Right atrium auricular region (tissue), 2 donors: ENCODE results near the gene RBM12. TPM values are rescaled to one million over a fixed set of nuclear protein-coding genes. Genes with fewer than 3 reads are reported as not detected.

Source experiments
- DNase-seq: peaks from one replicate; pipeline ENCODE4 v3.0.0-alpha.2; 2019; ENCODE audit warnings: low spot score
- H3K27ac ChIP-seq, 2 donors: fragments of 200-600 bp; sonication (generic); 1 replicate in 1 of 2; 2 replicates in 1 of 2; pipeline ENCODE4 v1.5.1; 2016 to 2019
- H3K27me3 ChIP-seq, 2 donors: fragments of 200-600 bp; sonication (generic); one replicate each; pipeline versions ENCODE4 v1.5.1 to v1.6.0; 2017 to 2019
- H3K36me3 ChIP-seq: fragments of 200-600 bp; sonication (generic); one replicate; pipeline ENCODE4 v1.5.1; 2016
- H3K4me1 ChIP-seq, 2 donors: fragments of 200-600 bp; sonication (generic); one replicate each; pipeline versions ENCODE4 v1.5.1 to v1.6.0; 2017 to 2019
- H3K4me3 ChIP-seq, 2 donors: fragments of 200-600 bp; sonication (generic); 1 replicate in 1 of 2; 2 replicates in 1 of 2; pipeline ENCODE4 v1.5.1; 2017 to 2019; ENCODE audit warnings: mild to moderate bottlenecking in 1 of 2, moderate library complexity in 1 of 2
- H3K9me3 ChIP-seq, 2 donors: fragments of 200-600 bp; sonication (generic); one replicate each; pipeline ENCODE4 v1.5.1; 2019
- total RNA-seq, 2 donors: library from RNA; depleted of rRNA; stranded (reverse); fragments of >200 nt; gene quantifications; one replicate each; pipeline ENCODE4 v1.1.0, GENCODE V29; 2016
- TF ChIP-seq, protein P1 (sequence below), 2 donors: fragments of 200-600 bp; sonication (generic); IDR thresholded peaks; one replicate each; pipeline ENCODE4 v1.5.1; 2019; ENCODE audit warnings: antibody characterized with exemption in 2 of 2

RBM12 gene
- total RNA-seq, 2 donors from 2014 or later = 18.4 to 20.9 TPM

DNA sequence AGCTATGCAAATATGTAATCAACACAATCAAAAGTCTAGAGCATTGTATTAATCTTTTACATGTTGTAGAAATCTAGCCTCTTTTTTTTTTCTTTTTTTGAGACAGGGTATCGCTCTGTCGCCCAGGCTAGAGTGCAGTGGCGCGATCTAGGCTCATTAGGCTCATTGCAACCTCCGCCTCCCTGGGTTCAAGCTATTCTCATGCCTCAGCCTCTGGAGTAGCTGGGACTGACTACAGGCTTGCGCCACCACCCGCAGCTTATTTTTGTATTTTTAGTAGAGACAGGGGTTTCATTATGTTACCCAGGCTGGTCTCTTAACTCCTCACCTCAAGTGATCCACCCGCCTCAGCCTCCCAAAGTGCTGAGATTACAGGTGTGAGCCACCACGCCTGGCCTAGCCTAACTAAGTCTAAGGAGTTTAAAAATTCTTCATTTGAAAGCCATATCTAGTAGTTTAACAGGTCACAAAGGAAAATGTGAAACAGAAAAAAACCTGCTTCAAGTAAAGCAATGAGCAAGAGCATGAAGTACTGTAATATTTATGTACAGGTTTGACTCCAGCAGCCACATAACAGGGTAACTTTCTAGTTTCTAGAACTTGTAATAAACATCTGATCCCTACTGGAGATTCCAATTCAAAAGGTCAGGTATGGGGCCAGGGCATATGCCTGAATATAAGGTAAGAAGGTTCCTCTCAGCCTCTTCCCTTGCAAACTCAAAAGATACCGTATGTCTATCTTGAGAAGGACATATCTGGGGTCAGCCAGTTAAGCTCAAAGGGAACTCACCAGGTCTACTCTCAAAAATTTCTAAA, 4.4 kb downstream of the RBM12 start:
- H3K4me1 ChIP-seq = peaks cover 0 to 66% of the 10 kb centered on the region in 2 donors
- no peaks in the 10 kb centered on the region for H3K36me3 ChIP-seq
- H3K9me3 ChIP-seq = no peaks in the 10 kb centered on the region
- no peaks in the 10 kb centered on the region for H3K27me3 ChIP-seq
- H3K27ac ChIP-seq = no peak overlapping the region
- TF ChIP-seq, protein P1, sequence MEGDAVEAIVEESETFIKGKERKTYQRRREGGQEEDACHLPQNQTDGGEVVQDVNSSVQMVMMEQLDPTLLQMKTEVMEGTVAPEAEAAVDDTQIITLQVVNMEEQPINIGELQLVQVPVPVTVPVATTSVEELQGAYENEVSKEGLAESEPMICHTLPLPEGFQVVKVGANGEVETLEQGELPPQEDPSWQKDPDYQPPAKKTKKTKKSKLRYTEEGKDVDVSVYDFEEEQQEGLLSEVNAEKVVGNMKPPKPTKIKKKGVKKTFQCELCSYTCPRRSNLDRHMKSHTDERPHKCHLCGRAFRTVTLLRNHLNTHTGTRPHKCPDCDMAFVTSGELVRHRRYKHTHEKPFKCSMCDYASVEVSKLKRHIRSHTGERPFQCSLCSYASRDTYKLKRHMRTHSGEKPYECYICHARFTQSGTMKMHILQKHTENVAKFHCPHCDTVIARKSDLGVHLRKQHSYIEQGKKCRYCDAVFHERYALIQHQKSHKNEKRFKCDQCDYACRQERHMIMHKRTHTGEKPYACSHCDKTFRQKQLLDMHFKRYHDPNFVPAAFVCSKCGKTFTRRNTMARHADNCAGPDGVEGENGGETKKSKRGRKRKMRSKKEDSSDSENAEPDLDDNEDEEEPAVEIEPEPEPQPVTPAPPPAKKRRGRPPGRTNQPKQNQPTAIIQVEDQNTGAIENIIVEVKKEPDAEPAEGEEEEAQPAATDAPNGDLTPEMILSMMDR (IDR thresholded peaks at IDR 0.05) = no peak
- no peak for DNase-seq
- H3K4me3 ChIP-seq = no peak overlapping the region

DNA sequence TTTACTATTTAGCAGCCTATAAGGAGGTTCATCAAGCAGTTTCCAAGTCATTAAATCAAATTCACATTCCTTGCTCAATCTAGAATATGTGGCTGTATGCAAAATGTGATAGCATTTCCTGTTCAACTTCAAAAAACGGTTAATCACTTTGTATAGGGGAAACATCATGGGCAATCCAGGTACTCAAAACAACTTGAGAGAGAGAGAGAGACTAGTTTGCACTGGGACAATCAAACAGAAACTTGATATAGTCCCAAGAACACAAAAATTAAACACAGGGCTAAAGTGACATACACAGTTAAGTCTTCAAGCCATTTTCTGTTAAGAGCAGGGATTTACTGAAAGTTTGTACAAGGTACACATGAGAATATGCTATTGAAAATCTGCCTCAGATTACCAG, 7.4 kb downstream of the RBM12 start:
- peaks cover 0 to 52% of the 10 kb centered on the region in 2 donors for H3K4me1 ChIP-seq
- TF ChIP-seq, protein P1 (IDR thresholded peaks at IDR 0.05) = no peak
- peaks cover 20% of the 10 kb centered on the region for H3K36me3 ChIP-seq

DNA sequence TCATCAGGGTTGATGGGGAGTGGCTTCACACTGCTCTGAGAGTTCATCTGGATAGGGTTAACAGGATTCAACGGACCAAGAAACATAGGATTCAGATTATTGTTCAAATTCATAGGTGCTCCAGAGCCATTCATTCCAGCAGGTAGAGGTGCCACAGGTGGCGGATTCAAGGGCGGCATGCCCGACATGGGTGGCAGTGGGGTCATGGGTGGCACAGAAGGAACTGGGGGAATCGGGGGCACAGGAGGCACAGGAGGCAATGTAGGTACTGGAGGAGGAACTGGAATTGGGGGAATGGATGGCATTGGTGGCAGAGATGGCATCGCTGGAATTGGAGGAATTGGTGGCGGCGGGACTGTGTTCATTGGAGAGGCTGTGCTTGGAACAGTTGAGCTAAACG, 10.3 kb downstream of the RBM12 start:
- peaks cover 0 to 31% of the 10 kb centered on the region in 2 donors for H3K4me1 ChIP-seq
- TF ChIP-seq, protein P1 (IDR thresholded peaks at IDR 0.05) = no peak

More for the DNA sequence above, 7.4 kb downstream of the RBM12 start:
- Histone ChIP-seq H3K27me3 (no peaks in the 10 kb centered on the region), H3K9me3 (no peaks in the 10 kb centered on the region), H3K27ac (no peak overlapping the region), H3K4me3 (no peak overlapping the region)
- DNase-seq = no peak

DNA sequence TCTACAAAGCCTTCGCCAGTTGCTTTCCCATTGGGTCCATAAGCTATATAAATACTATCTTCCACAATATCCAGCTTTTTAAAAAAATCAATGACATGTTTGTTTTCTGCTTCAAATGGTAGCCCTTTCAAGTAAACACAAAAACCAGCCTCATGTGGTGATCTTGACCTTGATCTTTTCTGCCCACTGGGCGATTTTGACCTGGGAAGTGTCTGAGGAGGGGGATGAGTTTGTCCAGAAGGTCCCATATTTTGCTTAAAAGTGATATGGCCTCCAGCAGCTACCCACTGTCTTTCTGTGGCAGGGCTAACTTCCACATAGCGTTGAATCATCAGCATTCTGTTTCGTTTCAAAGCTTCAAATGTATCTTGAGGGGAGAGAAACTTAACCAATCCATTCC, 10.8 kb downstream of the RBM12 start:
- DNase-seq = no peak
- H3K36me3 ChIP-seq = peaks cover 20% of the 10 kb centered on the region
- TF ChIP-seq, protein P1 (IDR thresholded peaks at IDR 0.05) = no peak
- H3K4me3 ChIP-seq = no peak overlapping the region
- no peak overlapping the region for H3K27ac ChIP-seq
- no peaks in the 10 kb centered on the region for H3K27me3 ChIP-seq
- H3K4me1 ChIP-seq = peaks cover 0 to 35% of the 10 kb centered on the region in 2 donors
- H3K9me3 ChIP-seq = no peaks in the 10 kb centered on the region

More for the DNA sequence above, 10.3 kb downstream of the RBM12 start:
- no peak overlapping the region for H3K4me3 ChIP-seq
- no peak for DNase-seq
- H3K36me3 ChIP-seq = peaks cover 20% of the 10 kb centered on the region
- H3K27me3 ChIP-seq = no peaks in the 10 kb centered on the region
- no peaks in the 10 kb centered on the region for H3K9me3 ChIP-seq
- H3K27ac ChIP-seq = no peak overlapping the region

DNA sequence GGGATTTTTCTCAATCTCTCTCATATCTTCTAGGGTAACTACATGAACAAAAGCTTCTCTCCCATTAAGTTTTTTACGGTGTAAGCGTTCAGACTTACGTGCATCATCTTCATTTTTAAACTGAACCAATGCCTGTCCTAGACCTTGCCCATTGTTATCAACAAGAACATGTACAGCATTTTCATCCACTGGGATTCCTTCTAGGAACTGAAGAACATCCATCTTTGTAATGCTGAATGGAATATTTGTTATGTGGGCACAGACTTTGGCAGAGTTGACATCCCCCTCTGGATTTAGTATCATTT, 11.3 kb downstream of the RBM12 start:
- DNase-seq = no peak
- Histone ChIP-seq H3K9me3 (no peaks in the 10 kb centered on the region), H3K4me1 (peaks cover 0 to 36% of the 10 kb centered on the region in 2 donors), H3K36me3 (peaks cover 20% of the 10 kb centered on the region), H3K4me3 (no peak overlapping the region), H3K27ac (no peak overlapping the region), H3K27me3 (no peaks in the 10 kb centered on the region)
- TF ChIP-seq, protein P1 (IDR thresholded peaks at IDR 0.05) = no peak
